ENCODE data around the gene ABI3. TPM values are rescaled to one million over a fixed set of nuclear protein-coding genes. Genes with fewer than 3 reads are reported as not detected.

ABI3 gene
- total and polyA plus RNA-seq, 9 of the 15 experiments (the other 6 are each of a cell fraction or from before 2014, with no cell fraction given), result not detected

DNA sequence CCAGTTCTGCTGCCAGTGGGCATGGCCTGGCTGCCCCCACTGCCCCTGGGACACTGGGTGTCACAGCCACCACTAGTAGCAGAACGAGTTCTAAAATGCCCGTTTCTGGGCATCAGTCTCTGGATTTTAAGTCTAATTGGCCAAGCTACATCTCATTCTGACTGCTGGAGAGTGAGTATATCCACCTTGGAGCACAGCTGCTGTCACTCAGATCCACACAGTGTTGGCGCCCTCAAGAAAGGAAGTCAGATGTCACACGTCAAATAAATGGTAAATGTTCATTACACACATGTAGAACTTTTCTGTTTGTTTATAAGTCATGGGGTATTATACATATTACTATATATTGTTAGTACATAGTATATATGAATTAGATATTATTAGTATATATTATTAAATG is 19.6 kb upstream of the ABI3 start:
- no peaks in the 10 kb centered on the region for H4K20me1 ChIP-seq (replicated peaks; ENCODE audit: control insufficient read depth, insufficient read depth, low read length)
- peak overlapping the region in 1 of 2 experiments; percentile 14; a peak in 1 of 4 replicates for H3K9ac ChIP-seq (ENCODE audit: insufficient read depth in 1 of 2, low read depth in 2 of 2, low read length in 2 of 2)
- H3K27me3 ChIP-seq (ENCODE audit: control insufficient read depth in 2 of 2, insufficient read depth in 2 of 2, low read length in 2 of 2), result no peaks in the 10 kb centered on the region
- ATAC-seq (no peak), DNase-seq (ENCODE audit: extremely low read depth in 1 of 4, low spot score in 3 of 4) (peak in 1 of 4 experiments; percentile 21), FAIRE-seq (no peak)
- H3K9me3 ChIP-seq (replicated peaks; ENCODE audit: control insufficient read depth, insufficient read depth, low read depth, low read length), result 0 out of 2 replicates have a peak, but pooled peaks cover 2% of the 10 kb centered on the region
- H3K4me3 ChIP-seq, result no peak overlapping the region
- no TSS peak for BruUV-seq (replicated peaks)
- no peaks in the 10 kb centered on the region for H3K79me2 ChIP-seq (ENCODE audit: control insufficient read depth, insufficient read depth, low read length)
- H3K27ac ChIP-seq (ENCODE audit: extremely low read depth, low read depth, low read length), result no peak overlapping the region
- CTCF ChIA-PET (ENCODE audit: low intra/inter-chr PET ratio), result interaction anchor here (1.5 kb wide), 1 partner anchor 11 kb away, joined by 4 read pairs; no protein-coding TSS in a partner anchor
- peaks cover 7 to 9% of the 10 kb centered on the region in 2 experiments; a peak in 3 of 5 replicates for H3K4me1 ChIP-seq (replicated peaks in 1 of 2; ENCODE audit: control insufficient read depth in 2 of 2, insufficient read depth in 2 of 2, low read length in 2 of 2)
- no peak overlapping the region for H3K4me2 ChIP-seq (ENCODE audit: insufficient read depth, low read length)
- intact Hi-C loops (cut with micrococcal nuclease), result loop anchor here (5.0 kb wide), 2 partner anchors 36 to 299 kb away; partner anchors contain the start of gene ATP5MC1
- POLR2A ChIA-PET, result interaction anchor here (0.7 to 1.7 kb wide), 3 partner anchors 9 to 30 kb away, joined by 3 to 9 read pairs (median 3); no protein-coding TSS in a partner anchor
- 67% methylated on average over 4 of the region's 4 CpGs for WGBS (ENCODE audit: insufficient coverage, low coverage, missing lambda C conversion rate)
- in situ Hi-C loops (cut with MboI), result no loop called here
- H2AFZ ChIP-seq (ENCODE audit: low read depth, low read length), result peak overlapping the region; percentile 17; the same call in 1 of the 2 replicates
- no peaks in the 10 kb centered on the region for H3K9me1 ChIP-seq (ENCODE audit: control insufficient read depth, insufficient read depth, low read length)
- no peaks in the 10 kb centered on the region for H3K36me3 ChIP-seq (ENCODE audit: control insufficient read depth, insufficient read depth, low read length)
- TF ChIP-seq FOXJ2 (tag; IDR thresholded peaks at IDR 0.05) (no peak), XRCC4 (IDR thresholded peaks at IDR 0.05; ENCODE audit: extremely low read depth, insufficient read depth, insufficient read length) (no peak), HDAC2 (IDR thresholded peaks at IDR 0.05) (no peak), MECOM (CRISPR knock-in tag; IDR thresholded peaks at IDR 0.05) (no peak)
- TF ChIP-seq, protein P1, sequence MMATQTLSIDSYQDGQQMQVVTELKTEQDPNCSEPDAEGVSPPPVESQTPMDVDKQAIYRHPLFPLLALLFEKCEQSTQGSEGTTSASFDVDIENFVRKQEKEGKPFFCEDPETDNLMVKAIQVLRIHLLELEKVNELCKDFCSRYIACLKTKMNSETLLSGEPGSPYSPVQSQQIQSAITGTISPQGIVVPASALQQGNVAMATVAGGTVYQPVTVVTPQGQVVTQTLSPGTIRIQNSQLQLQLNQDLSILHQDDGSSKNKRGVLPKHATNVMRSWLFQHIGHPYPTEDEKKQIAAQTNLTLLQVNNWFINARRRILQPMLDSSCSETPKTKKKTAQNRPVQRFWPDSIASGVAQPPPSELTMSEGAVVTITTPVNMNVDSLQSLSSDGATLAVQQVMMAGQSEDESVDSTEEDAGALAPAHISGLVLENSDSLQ (IDR thresholded peaks at IDR 0.05), result peak; percentile 68
- TF ChIP-seq, protein P2, sequence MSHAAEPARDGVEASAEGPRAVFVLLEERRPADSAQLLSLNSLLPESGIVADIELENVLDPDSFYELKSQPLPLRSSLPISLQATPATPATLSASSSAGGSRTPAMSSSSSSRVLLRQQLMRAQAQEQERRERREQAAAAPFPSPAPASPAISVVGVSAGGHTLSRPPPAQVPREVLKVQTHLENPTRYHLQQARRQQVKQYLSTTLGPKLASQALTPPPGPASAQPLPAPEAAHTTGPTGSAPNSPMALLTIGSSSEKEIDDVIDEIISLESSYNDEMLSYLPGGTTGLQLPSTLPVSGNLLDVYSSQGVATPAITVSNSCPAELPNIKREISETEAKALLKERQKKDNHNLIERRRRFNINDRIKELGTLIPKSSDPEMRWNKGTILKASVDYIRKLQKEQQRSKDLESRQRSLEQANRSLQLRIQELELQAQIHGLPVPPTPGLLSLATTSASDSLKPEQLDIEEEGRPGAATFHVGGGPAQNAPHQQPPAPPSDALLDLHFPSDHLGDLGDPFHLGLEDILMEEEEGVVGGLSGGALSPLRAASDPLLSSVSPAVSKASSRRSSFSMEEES (CRISPR knock-in tag; IDR thresholded peaks at IDR 0.05), result no peak

All from K562 (cell line).